H9 (cell line): Measurements from ENCODE around the gene LCP1. TPM values are rescaled to one million over a fixed set of nuclear protein-coding genes. Genes with fewer than 3 reads are reported as not detected.

Experiments
- DNase-seq: peaks from one replicate; pipeline ENCODE4 v3.0.0-alpha.2; 2017
- H2AFZ ChIP-seq: one replicate; pipeline ENCODE4 v1.6.1; 2013; ENCODE audit warnings: mild to moderate bottlenecking, low read length, control low read depth, moderate library complexity
- H2AK5ac ChIP-seq: 2 replicates; pipeline ENCODE4 v1.6.1; 2013; ENCODE audit warnings: low read length, control low read depth, mixed read lengths; ENCODE audit not compliant: insufficient read length
- H2BK120ac ChIP-seq: one replicate; pipeline ENCODE4 v1.6.1; 2013; ENCODE audit warnings: low read depth, mild to moderate bottlenecking, low read length, control low read depth, inconsistent platforms; ENCODE audit not compliant: poor library complexity, severe bottlenecking
- H2BK12ac ChIP-seq: 2 replicates; pipeline ENCODE4 v1.6.1; 2013; ENCODE audit warnings: low read length, control low read depth, mixed read lengths, low read depth; ENCODE audit not compliant: insufficient read length
- H2BK15ac ChIP-seq: 2 replicates; pipeline ENCODE4 v1.6.1; 2013; ENCODE audit warnings: low read depth, low read length, control low read depth
- H2BK20ac ChIP-seq: one replicate; pipeline ENCODE4 v1.6.1; 2013; ENCODE audit warnings: low read depth, mild to moderate bottlenecking, low read length, control low read depth, inconsistent platforms; ENCODE audit not compliant: poor library complexity, severe bottlenecking
- H2BK5ac ChIP-seq: 2 replicates; pipeline ENCODE4 v1.6.1; 2013; ENCODE audit warnings: low read length, control low read depth, mixed read lengths; ENCODE audit not compliant: insufficient read length
- H3K14ac ChIP-seq: 2 replicates; pipeline ENCODE4 v1.6.1; 2013; ENCODE audit warnings: low read length, control low read depth; ENCODE audit not compliant: insufficient read depth
- H3K18ac ChIP-seq: 2 replicates; pipeline ENCODE4 v1.6.1; 2013; ENCODE audit warnings: low read depth, mild to moderate bottlenecking, mixed read lengths, low read length, control low read depth; ENCODE audit not compliant: insufficient read length
- H3K23ac ChIP-seq: 2 replicates; pipeline ENCODE4 v1.6.1; 2013; ENCODE audit warnings: low read length, control low read depth, mixed read lengths, low read depth; ENCODE audit not compliant: insufficient read length
- H3K23me2 ChIP-seq: 2 replicates; pipeline ENCODE4 v1.6.1; 2013; ENCODE audit warnings: low read depth, mild to moderate bottlenecking, mixed read lengths, low read length, control low read depth; ENCODE audit not compliant: insufficient read length, poor library complexity, severe bottlenecking
- H3K27ac ChIP-seq: 2 replicates; pipeline ENCODE4 v1.5.1; 2013; ENCODE audit warnings: low read length, control low read depth, mixed read lengths, low read depth; ENCODE audit not compliant: insufficient read length
- H3K27me3 ChIP-seq: 2 replicates; pipeline ENCODE4 v1.6.1; 2013; ENCODE audit warnings: low read length, control low read depth, inconsistent platforms; ENCODE audit not compliant: insufficient read depth
- H3K4ac ChIP-seq: 2 replicates; pipeline ENCODE4 v1.6.1; 2013; ENCODE audit warnings: low read depth, mild to moderate bottlenecking, control low read depth, inconsistent platforms, low read length, moderate library complexity
- H3K4me1 ChIP-seq: 2 replicates; pipeline ENCODE4 v1.6.1; 2013; ENCODE audit warnings: low read length, control low read depth, inconsistent platforms; ENCODE audit not compliant: insufficient read depth
- H3K4me2 ChIP-seq: 2 replicates; pipeline ENCODE4 v1.6.1; 2013; ENCODE audit warnings: low read length, control low read depth, mixed read lengths; ENCODE audit not compliant: insufficient read length, insufficient read depth
- H3K56ac ChIP-seq: 2 replicates; pipeline ENCODE4 v1.6.1; 2013; ENCODE audit warnings: low read depth, mild to moderate bottlenecking, mixed read lengths, low read length, control low read depth; ENCODE audit not compliant: insufficient read length
- H3K79me1 ChIP-seq: 2 replicates; pipeline ENCODE4 v1.6.1; 2013; ENCODE audit warnings: low read depth, mild to moderate bottlenecking, moderate library complexity, low read length, control low read depth, inconsistent platforms; ENCODE audit not compliant: insufficient read depth, poor library complexity, severe bottlenecking
- H3K79me2 ChIP-seq: 2 replicates; pipeline ENCODE4 v1.6.1; 2013; ENCODE audit warnings: low read length, control low read depth, inconsistent platforms; ENCODE audit not compliant: insufficient read depth
- H3K9ac ChIP-seq: 2 replicates; pipeline ENCODE4 v1.6.1; 2013; ENCODE audit warnings: low read length, control low read depth, mixed read lengths; ENCODE audit not compliant: insufficient read length; ENCODE audit errors: extremely low read depth
- H3K9me3 ChIP-seq: one replicate; pipeline ENCODE4 v1.6.1; 2013; ENCODE audit warnings: low read depth, low read length, inconsistent platforms; ENCODE audit not compliant: control insufficient read depth
- H3T11ph ChIP-seq: one replicate; pipeline ENCODE4 v1.6.1; 2013; ENCODE audit warnings: mild to moderate bottlenecking, low read length, control low read depth, inconsistent platforms
- H4K20me1 ChIP-seq: one replicate; pipeline ENCODE4 v1.6.1; 2013; ENCODE audit not compliant: control insufficient read depth, insufficient read length, insufficient read depth
- H4K5ac ChIP-seq: 2 replicates; pipeline ENCODE4 v1.6.1; 2013; ENCODE audit warnings: low read depth, mild to moderate bottlenecking, mixed read lengths, low read length, control low read depth; ENCODE audit not compliant: insufficient read length
- H4K8ac ChIP-seq: replicated peaks from 2 replicates; pipeline ENCODE4 v1.6.1; 2013; ENCODE audit warnings: low read length, control low read depth, mixed read lengths, low read depth; ENCODE audit not compliant: insufficient read length
- H4K91ac ChIP-seq: 2 replicates; pipeline ENCODE4 v1.6.1; 2013; ENCODE audit warnings: low read depth, mild to moderate bottlenecking, moderate library complexity, mixed read lengths, low read length, control low read depth; ENCODE audit not compliant: insufficient read length
- H3K27ac Mint-ChIP-seq, 3 experiments: 2 replicates in 2 of 3; 3 replicates in 1 of 3; pipeline ENCODE4 v1.8.0; 2020 to 2021; ENCODE audit warnings: mixed read lengths in 3 of 3, mild to moderate bottlenecking in 1 of 3, moderate library complexity in 1 of 3
- H3K27me3 Mint-ChIP-seq: 2 replicates; pipeline ENCODE4 v1.8.0; 2021; ENCODE audit warnings: low read depth, mild to moderate bottlenecking, moderate library complexity, mixed read lengths
- H3K36me3 Mint-ChIP-seq, 3 experiments: 2 replicates in 2 of 3; 3 replicates in 1 of 3; pipeline ENCODE4 v1.8.0; 2020 to 2021; ENCODE audit warnings: low read depth in 3 of 3, mixed read lengths in 3 of 3; ENCODE audit not compliant: insufficient read depth in 1 of 3
- H3K4me1 Mint-ChIP-seq, 2 experiments: 2 replicates each; pipeline ENCODE4 v1.8.0; 2020; ENCODE audit warnings: mixed read lengths in 2 of 2
- H3K4me3 Mint-ChIP-seq, 2 experiments: 2 replicates in 1 of 2; 3 replicates in 1 of 2; pipeline ENCODE4 v1.8.0; 2020 to 2021; ENCODE audit warnings: mild to moderate bottlenecking in 2 of 2, mixed read lengths in 2 of 2, moderate library complexity in 1 of 2
- H3K9me3 Mint-ChIP-seq, 2 experiments: 2 replicates in 1 of 2; 3 replicates in 1 of 2; pipeline ENCODE4 v1.8.0; 2020; ENCODE audit warnings: mild to moderate bottlenecking in 2 of 2, mixed read lengths in 2 of 2, moderate library complexity in 1 of 2
- WGBS: extraction: QIAGEN DNeasy Blood & Tissue Kit; methylation state at CpG from one replicate; pipeline ENCODE4 v1.1.7; 2013; ENCODE audit warnings: missing lambda C conversion rate, low lambda C conversion rate, mixed read lengths; ENCODE audit not compliant: insufficient read length; ENCODE audit errors: extremely low coverage; 5-methylcytosine and 5-hydroxymethylcytosine counted together
- total RNA-seq: library from RNA; stranded (reverse); gene quantifications from 2 replicates; pipeline ENCODE4 v1.2.1, GENCODE V29; 2021
- TF ChIP-seq, protein P1 (sequence below): fragments of 200-600 bp; sonication (generic); conservative IDR thresholded peaks from 3 replicates; pipeline ENCODE4 v1.8.0; 2021; ENCODE audit warnings: antibody characterized with exemption, mild to moderate bottlenecking

LCP1 gene
- total RNA-seq, 1 experiment from 2014 or later, result 0.81 TPM

DNA sequence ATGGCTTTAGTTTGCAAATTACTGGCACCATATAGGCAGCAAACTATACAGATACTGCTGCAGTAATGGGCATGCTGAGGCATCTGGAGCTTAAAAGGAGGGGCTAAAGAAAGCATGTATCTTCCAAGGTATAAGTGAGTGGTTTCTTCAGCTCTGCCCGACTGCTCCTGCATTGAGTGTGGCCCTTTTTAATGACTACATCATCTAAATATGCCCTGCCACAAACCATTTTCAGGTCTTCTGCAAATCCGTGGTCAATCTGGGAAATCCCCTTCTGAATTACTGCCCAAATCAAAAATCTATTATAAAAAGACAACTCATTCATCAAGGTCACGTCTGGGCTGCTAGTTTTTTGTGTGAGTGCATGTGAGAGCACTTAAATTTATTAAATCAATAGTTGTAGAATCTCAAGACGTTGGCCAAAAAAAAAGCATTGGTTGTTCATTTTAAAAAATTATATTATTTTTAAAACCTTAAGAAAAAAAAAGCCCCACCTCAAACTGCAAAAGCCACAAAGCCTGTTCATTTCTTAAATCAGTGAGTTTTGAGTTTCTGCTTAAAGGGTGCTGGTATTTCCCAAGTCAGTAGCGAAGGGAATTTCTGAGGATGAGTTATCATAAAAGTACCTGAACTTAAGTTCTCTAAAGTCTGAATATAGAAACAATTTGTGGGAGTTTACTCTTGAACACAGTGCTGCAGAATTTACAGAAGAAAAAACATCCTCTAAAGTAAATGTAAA, 16.3 kb downstream of the LCP1 start:
- H4K91ac ChIP-seq, result no peak overlapping the region
- H3K14ac ChIP-seq, result no peak overlapping the region
- H3K23me2 ChIP-seq, result no peaks in the 10 kb centered on the region
- no peak overlapping the region for H3K4ac ChIP-seq
- H3K79me2 ChIP-seq, result no peaks in the 10 kb centered on the region
- H3K9me3 ChIP-seq, result no peaks in the 10 kb centered on the region
- no peak overlapping the region for H4K8ac ChIP-seq
- no peak overlapping the region; a peak in 1 of 7 replicates for H3K27ac Mint-ChIP-seq
- peaks cover 12% of the 10 kb centered on the region in 2 experiments; a peak in 4 of 5 replicates for H3K9me3 Mint-ChIP-seq
- H3K56ac ChIP-seq, result no peak overlapping the region
- H3K9ac ChIP-seq, result no peak overlapping the region
- H2BK15ac ChIP-seq, result no peak overlapping the region
- no peak overlapping the region for H3K4me3 Mint-ChIP-seq
- no peak overlapping the region for H3K4me2 ChIP-seq
- H2BK20ac ChIP-seq, result no peak overlapping the region
- H3K23ac ChIP-seq, result no peak overlapping the region
- no peak overlapping the region for H3T11ph ChIP-seq
- no CpG with 5 or more reads among the region's 5 CpGs for WGBS
- no peak overlapping the region for H2BK120ac ChIP-seq
- no peak for DNase-seq
- H3K27me3 ChIP-seq, result no peaks in the 10 kb centered on the region
- no peaks in the 10 kb centered on the region for H3K79me1 ChIP-seq
- no peak overlapping the region for H3K27ac ChIP-seq
- H2BK5ac ChIP-seq, result no peak overlapping the region
- H3K36me3 Mint-ChIP-seq, result peaks cover 0 to 11% (median 2%) of the 10 kb centered on the region in 3 experiments; a peak in 3 of 7 replicates
- peaks cover 5 to 8% of the 10 kb centered on the region in 2 experiments for H3K4me1 Mint-ChIP-seq
- TF ChIP-seq, protein P1, sequence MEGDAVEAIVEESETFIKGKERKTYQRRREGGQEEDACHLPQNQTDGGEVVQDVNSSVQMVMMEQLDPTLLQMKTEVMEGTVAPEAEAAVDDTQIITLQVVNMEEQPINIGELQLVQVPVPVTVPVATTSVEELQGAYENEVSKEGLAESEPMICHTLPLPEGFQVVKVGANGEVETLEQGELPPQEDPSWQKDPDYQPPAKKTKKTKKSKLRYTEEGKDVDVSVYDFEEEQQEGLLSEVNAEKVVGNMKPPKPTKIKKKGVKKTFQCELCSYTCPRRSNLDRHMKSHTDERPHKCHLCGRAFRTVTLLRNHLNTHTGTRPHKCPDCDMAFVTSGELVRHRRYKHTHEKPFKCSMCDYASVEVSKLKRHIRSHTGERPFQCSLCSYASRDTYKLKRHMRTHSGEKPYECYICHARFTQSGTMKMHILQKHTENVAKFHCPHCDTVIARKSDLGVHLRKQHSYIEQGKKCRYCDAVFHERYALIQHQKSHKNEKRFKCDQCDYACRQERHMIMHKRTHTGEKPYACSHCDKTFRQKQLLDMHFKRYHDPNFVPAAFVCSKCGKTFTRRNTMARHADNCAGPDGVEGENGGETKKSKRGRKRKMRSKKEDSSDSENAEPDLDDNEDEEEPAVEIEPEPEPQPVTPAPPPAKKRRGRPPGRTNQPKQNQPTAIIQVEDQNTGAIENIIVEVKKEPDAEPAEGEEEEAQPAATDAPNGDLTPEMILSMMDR, result no peak
- no peak overlapping the region for H2BK12ac ChIP-seq
- no peak overlapping the region for H4K5ac ChIP-seq
- no peak overlapping the region for H2AK5ac ChIP-seq
- no peak overlapping the region for H2AFZ ChIP-seq
- no peaks in the 10 kb centered on the region for H3K4me1 ChIP-seq
- H3K18ac ChIP-seq, result no peak overlapping the region
- H3K27me3 Mint-ChIP-seq, result peaks cover 22% of the 10 kb centered on the region
- H4K20me1 ChIP-seq, result no peaks in the 10 kb centered on the region
